HG02884 (cell line): ENCODE measurements around the gene NR1I2.

Source experiments
- ATAC-seq: cut with Tn5 transposase; IDR thresholded peaks from one replicate; pipeline ENCODE4 v1.9.1; 2021; ENCODE audit warnings: mild to moderate bottlenecking, moderate library complexity; ENCODE audit not compliant: unreplicated experiment

The NR1I2 gene

GRCh38 chr3:119817583-119818363 is 35.9 kb downstream of the NR1I2 start:
- ATAC-seq = no peak

- no peak for ATAC-seq
These were observed 37.0 kb downstream of the NR1I2 start for GRCh38 chr3:119818937-119819336.

- no peak for ATAC-seq
These were observed 37.9 kb downstream of the NR1I2 start for GRCh38 chr3:119819806-119820205.

GRCh38 chr3:119825820-119826219 is 43.9 kb downstream of the NR1I2 start:
- ATAC-seq = no peak

- no peak for ATAC-seq
These were observed 45.1 kb downstream of the NR1I2 start for GRCh38 chr3:119826711-119827608.

GRCh38 chr3:119829420-119829819 is 47.5 kb downstream of the NR1I2 start:
- no peak for ATAC-seq

GRCh38 chr3:119831022-119831421 is 49.1 kb downstream of the NR1I2 start:
- no peak for ATAC-seq

GRCh38 chr3:119831941-119832371 is 50.1 kb downstream of the NR1I2 start:
- no peak for ATAC-seq

GRCh38 chr3:119834754-119835370 is 53.0 kb downstream of the NR1I2 start:
- no peak for ATAC-seq

GRCh38 chr3:119835556-119835955 is 53.7 kb downstream of the NR1I2 start:
- ATAC-seq = no peak

- ATAC-seq = no peak
These were observed 60.0 kb downstream of the NR1I2 start for GRCh38 chr3:119841808-119842471.

- ATAC-seq = no peak
These were observed 67.2 kb downstream of the NR1I2 start for GRCh38 chr3:119849126-119849525.

- no peak for ATAC-seq
These were observed 74.8 kb downstream of the NR1I2 start for GRCh38 chr3:119856695-119857094.

GRCh38 chr3:119858957-119859356 is 77.1 kb downstream of the NR1I2 start:
- ATAC-seq = no peak

- no peak for ATAC-seq
These were observed 77.8 kb downstream of the NR1I2 start for GRCh38 chr3:119859728-119860127.

GRCh38 chr3:119861681-119862080 is 79.8 kb downstream of the NR1I2 start:
- no peak for ATAC-seq

- ATAC-seq = no peak
These were observed 80.7 kb downstream of the NR1I2 start for GRCh38 chr3:119862616-119863015.

- ATAC-seq = no peak
These were observed 82.6 kb downstream of the NR1I2 start for GRCh38 chr3:119864476-119864875.
